NCI-H82 (cell line): ENCODE measurements around the gene CPXM2.

Experiments used
- DNase-seq: peaks from one replicate; lab custom pipeline; 2025; lab: John Stamatoyannopoulos, UW

Gene CPXM2

GRCh38 chr10:123800289-123800688 is 91.3 kb downstream of the CPXM2 start:
- no peak for DNase-seq

GRCh38 chr10:123798856-123799255 is 92.8 kb downstream of the CPXM2 start:
- DNase-seq: no peak

GRCh38 chr10:123797813-123798212 is 93.8 kb downstream of the CPXM2 start:
- no peak for DNase-seq

- no peak for DNase-seq
Measured at GRCh38 chr10:123796736-123797135, 94.9 kb downstream of the CPXM2 start.

GRCh38 chr10:123795846-123796590 is 95.6 kb downstream of the CPXM2 start:
- no peak for DNase-seq

GRCh38 chr10:123795196-123795780 is 96.3 kb downstream of the CPXM2 start:
- no peak for DNase-seq

- no peak for DNase-seq
Measured at GRCh38 chr10:123792248-123792978, 99.2 kb downstream of the CPXM2 start.

- DNase-seq: no peak
Measured at GRCh38 chr10:123790132-123790885, 101.3 kb downstream of the CPXM2 start.

GRCh38 chr10:123788981-123789380 is 102.6 kb downstream of the CPXM2 start:
- no peak for DNase-seq

GRCh38 chr10:123787566-123787965 is 104.0 kb downstream of the CPXM2 start:
- DNase-seq: no peak

GRCh38 chr10:123786896-123787295 is 104.7 kb downstream of the CPXM2 start:
- DNase-seq: no peak

GRCh38 chr10:123786306-123786705 is 105.3 kb downstream of the CPXM2 start:
- DNase-seq: no peak

GRCh38 chr10:123784646-123785045 is 107.0 kb downstream of the CPXM2 start:
- no peak for DNase-seq

- DNase-seq: no peak
Measured at GRCh38 chr10:123784216-123784615, 107.4 kb downstream of the CPXM2 start.

- DNase-seq: no peak
Measured at GRCh38 chr10:123783296-123783695, 108.3 kb downstream of the CPXM2 start.

- no peak for DNase-seq
Measured at GRCh38 chr10:123782549-123782948, 109.1 kb downstream of the CPXM2 start.

GRCh38 chr10:123781956-123782500 is 109.6 kb downstream of the CPXM2 start:
- DNase-seq: no peak

GRCh38 chr10:123781324-123781900 is 110.2 kb downstream of the CPXM2 start:
- DNase-seq: no peak

GRCh38 chr10:123778719-123779517 is 112.7 kb downstream of the CPXM2 start:
- DNase-seq: no peak

- no peak for DNase-seq
Measured at GRCh38 chr10:123777881-123778280, 113.7 kb downstream of the CPXM2 start.
